HG02970 (cell line): Measurements from ENCODE around the gene HEXD.
A peak's percentile ranks its signal among the peaks of the same experiment; 100 is the strongest.

Experiments
- ATAC-seq: cut with Tn5 transposase; IDR thresholded peaks from one replicate; pipeline ENCODE4 v1.9.1; 2021; ENCODE audit warnings: mild to moderate bottlenecking, moderate library complexity, moderate number of reproducible peaks; ENCODE audit not compliant: unreplicated experiment, low FRiP score

Gene HEXD

GRCh38 chr17:82438401-82439193 lies 20.4 kb downstream of the HEXD start:
- no peak for ATAC-seq

GRCh38 chr17:82439194-82439828 lies 21.2 kb downstream of the HEXD start:
- ATAC-seq = no peak

- no peak for ATAC-seq
Observed at GRCh38 chr17:82439829-82440365, 21.8 kb downstream of the HEXD start.

- no peak for ATAC-seq
Observed at GRCh38 chr17:82440469-82440981, 22.4 kb downstream of the HEXD start.

DNA sequence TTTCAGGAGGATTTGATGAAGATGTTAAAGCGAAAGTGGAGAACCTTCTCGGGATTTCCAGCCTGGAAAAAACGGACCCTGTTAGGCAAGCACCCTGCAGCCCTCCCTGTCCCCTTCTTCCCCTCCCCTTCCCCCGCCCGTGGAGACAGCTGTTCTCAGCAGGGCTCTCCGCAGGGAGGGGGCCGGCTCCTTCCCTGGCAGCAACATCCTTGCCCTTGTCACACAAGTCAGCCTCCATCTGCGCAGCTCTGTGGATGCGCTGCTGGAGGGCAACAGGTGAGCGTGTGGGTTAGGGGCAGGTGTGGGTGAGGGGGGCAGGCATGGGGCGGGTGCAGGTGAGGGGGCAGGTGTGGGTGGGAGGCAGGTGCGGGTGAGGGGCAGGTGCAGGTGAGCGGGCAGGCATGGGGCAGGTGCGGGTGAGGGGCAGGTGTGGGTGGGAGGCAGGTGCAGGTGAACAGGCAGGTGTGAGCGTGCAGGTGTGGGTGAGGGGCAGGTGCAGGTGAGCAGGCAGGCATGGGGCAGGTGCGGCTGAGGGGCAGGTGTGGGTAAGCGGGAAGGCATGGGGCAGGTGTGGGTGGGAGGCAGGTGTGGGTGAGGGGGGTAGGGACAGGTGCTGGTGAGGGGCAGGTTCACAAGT lies 23.0 kb downstream of the HEXD start:
- no peak for ATAC-seq

GRCh38 chr17:82441691-82442487 lies 23.7 kb downstream of the HEXD start:
- no peak for ATAC-seq

- no peak for ATAC-seq
Observed at GRCh38 chr17:82442643-82443464, 24.7 kb downstream of the HEXD start.

DNA sequence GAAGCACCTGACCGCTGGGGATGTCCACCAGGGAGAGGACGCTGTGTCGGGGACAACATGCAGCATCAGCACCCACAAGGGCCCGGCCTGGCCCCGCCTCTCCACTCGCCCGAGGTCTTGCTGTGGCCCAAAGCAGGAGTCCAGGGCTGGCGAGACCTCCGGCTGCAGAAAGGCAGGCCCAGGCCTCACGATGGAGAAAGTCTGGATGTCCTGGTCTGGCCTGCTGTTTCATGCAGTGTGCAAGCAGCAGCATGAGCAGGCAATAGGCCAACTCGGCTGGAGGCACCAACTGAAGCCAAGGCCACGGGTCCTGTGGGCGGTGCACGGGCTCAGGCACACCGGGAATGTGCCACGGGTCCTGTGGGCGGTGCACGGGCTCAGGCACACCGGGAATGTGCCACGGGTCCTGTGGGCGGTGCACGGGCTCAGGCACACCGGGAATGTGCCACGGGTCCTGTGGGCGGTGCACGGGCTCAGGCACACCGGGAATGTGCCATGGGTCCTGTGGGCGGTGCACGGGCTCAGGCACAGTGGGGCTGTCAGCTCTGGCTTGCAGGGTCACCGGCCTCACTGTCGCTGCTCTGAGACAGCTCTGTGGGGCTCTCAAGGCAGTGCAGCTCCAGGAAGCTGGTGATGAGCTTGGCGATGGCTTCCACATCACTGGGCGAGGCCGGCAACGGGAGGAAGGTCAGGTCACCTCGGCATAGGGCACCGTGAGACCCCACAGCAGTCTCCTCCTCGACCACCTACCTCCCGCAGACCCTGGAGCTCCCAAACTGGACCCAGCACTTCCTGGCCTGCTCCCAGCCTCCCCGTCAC lies 25.5 kb downstream of the HEXD start:
- no peak for ATAC-seq

GRCh38 chr17:82444284-82444893 lies 26.2 kb downstream of the HEXD start:
- no peak for ATAC-seq

GRCh38 chr17:82444941-82445521 lies 26.9 kb downstream of the HEXD start:
- no peak for ATAC-seq

- no peak for ATAC-seq
Observed at GRCh38 chr17:82445542-82445941, 27.4 kb downstream of the HEXD start.

- no peak for ATAC-seq
Observed at GRCh38 chr17:82446124-82446523, 28.0 kb downstream of the HEXD start.

DNA sequence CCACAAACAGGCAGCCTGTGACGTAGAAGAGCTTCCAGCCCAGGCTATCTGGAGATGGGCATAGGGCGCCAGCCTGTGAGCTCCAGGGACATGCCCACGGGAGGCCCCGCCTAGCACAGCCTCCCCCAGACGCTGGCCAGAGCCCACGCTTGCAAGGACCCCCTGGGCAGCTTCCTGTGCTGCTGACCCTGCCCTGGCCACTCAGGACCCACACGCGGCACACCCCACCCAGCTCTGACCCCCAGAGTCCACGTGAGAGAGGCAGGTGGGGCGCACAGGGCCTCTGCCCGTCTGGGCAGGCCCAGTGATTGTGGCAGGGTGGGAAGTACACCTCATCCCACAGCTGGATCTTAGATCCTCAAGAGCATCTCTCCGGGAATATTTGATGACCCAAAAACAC lies 28.5 kb downstream of the HEXD start:
- ATAC-seq = no peak

- ATAC-seq = no peak
Observed at GRCh38 chr17:82447876-82448275, 29.7 kb downstream of the HEXD start.

GRCh38 chr17:82449131-82449882 lies 31.2 kb downstream of the HEXD start:
- ATAC-seq = peak; percentile 52

DNA sequence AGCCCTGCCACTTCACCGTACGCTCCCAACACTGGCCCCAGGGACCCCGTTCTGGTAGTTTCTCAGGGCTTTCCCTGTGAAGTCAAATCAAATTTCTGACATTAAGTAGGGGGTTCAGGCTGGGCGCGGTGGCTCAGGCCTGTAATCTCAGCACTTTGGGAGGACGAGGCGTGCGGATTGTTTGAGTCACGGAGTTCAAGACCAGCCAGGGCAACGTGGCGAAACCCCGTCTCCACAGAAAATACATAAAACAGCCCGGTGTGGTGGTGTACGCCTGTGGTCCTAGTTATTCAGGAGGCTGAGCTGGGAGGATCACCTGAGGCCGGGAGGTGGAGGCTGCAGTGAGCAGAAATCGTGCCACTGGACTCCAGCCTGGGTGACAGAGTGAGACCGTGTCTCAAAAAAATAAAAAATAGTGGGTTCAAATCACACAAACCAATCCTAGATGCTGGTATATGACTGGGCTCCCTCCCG lies 31.8 kb downstream of the HEXD start:
- ATAC-seq = no peak
